Transverse colon (tissue), 4 donors: ENCODE measurements around the gene RSRC1. TPM values are rescaled to one million over a fixed set of nuclear protein-coding genes. Genes with fewer than 3 reads are reported as not detected.

ENCODE experiments used
- DNase-seq: peaks from one replicate; pipeline ENCODE4 v3.0.0-alpha.2; 2019
- H3K27ac ChIP-seq, 4 donors: fragments of 200-600 bp; sonication (generic); 2 replicates each; pipeline ENCODE4 v1.5.1; 2016 to 2018; ENCODE audit warnings: inconsistent platforms in 4 of 4
- H3K27me3 ChIP-seq: fragments of 200-600 bp; sonication (generic); 2 replicates; pipeline ENCODE4 v1.5.1; 2017; ENCODE audit warnings: inconsistent platforms
- H3K36me3 ChIP-seq, 4 donors: fragments of 200-600 bp; sonication (generic); 2 replicates each; pipeline ENCODE4 v1.5.1; 2017 to 2019; ENCODE audit warnings: inconsistent platforms in 4 of 4
- H3K4me1 ChIP-seq, 4 donors: fragments of 200-600 bp; sonication (generic); 2 replicates each; pipeline ENCODE4 v1.5.1; 2017 to 2020; ENCODE audit warnings: inconsistent platforms in 4 of 4
- H3K4me3 ChIP-seq, 4 donors: fragments of 200-600 bp; sonication (generic); 1 replicate in 1 of 4; 2 replicates in 3 of 4; pipeline versions ENCODE4 v1.5.1 to v1.6.1; 2017 to 2019; ENCODE audit warnings: inconsistent platforms in 4 of 4
- H3K9me3 ChIP-seq, 2 donors: fragments of 200-600 bp; sonication (generic); 2 replicates each; pipeline ENCODE4 v1.5.1; 2017 to 2019; ENCODE audit warnings: inconsistent platforms in 2 of 2
- EP300 ChIP-seq: sonication (generic); formaldehyde crosslinking; IDR thresholded peaks from one replicate; pipeline ENCODE4 v1.6.1; 2017; ENCODE audit warnings: antibody characterized with exemption, low read depth
- POLR2A ChIP-seq: fragments of 450-650 bp; IDR thresholded peaks from one replicate; pipeline ENCODE4 v1.6.1; 2016; ENCODE audit warnings: antibody characterized with exemption, mild to moderate bottlenecking, moderate library complexity
- POLR2AphosphoS5 ChIP-seq, 3 donors: sonication (generic); formaldehyde crosslinking; IDR thresholded peaks; one replicate each; pipeline ENCODE4 v1.6.1; 2016; ENCODE audit warnings: antibody characterized with exemption in 3 of 3
- WGBS, 2 donors: methylation state at CpG; one replicate each; pipeline ENCODE4 v1.1.5; 2018; ENCODE audit warnings: low coverage in 1 of 2; 5-methylcytosine and 5-hydroxymethylcytosine counted together
- in situ Hi-C, 4 donors: fragments of 200-750 bp; cut with MboI; loops; one replicate each; pipeline versions ENCODE4 v1.15.0 to v1.15.1; 2017; ENCODE audit warnings: low sequenced_read_pairs in 3 of 4, low pct_ligation_motif_present in 1 of 4, low pct_unique_long_range_greater_than_20kb in 1 of 4
- intact Hi-C: fragments of 100-400 bp; cut with DNase I; formaldehyde crosslinking; loops from one replicate; pipeline ENCODE4 v1.15.1; 2023; ENCODE audit warnings: low total_unique reads
- total RNA-seq, 4 donors: library from RNA; depleted of rRNA; stranded (reverse); fragments of >200 nt; gene quantifications; one replicate each; pipeline ENCODE4 v1.1.0, GENCODE V29; 2016
- TF ChIP-seq, protein P1 (sequence below), 5 experiments: fragments of 200-600 bp in 3 of 5; fragments of 450-650 bp in 2 of 5; sonication (generic) in 3 of 5; IDR thresholded peaks; 1 replicate in 2 of 5; 2 replicates in 3 of 5; pipeline ENCODE4 v1.5.1; 2016 to 2017; ENCODE audit warnings: antibody characterized with exemption in 5 of 5, inconsistent platforms in 3 of 5, mild to moderate bottlenecking in 2 of 5, moderate library complexity in 1 of 5

The RSRC1 gene
- total RNA-seq, 4 donors from 2014 or later, result 5.6 to 65.1 (median 37.1) TPM

DNA sequence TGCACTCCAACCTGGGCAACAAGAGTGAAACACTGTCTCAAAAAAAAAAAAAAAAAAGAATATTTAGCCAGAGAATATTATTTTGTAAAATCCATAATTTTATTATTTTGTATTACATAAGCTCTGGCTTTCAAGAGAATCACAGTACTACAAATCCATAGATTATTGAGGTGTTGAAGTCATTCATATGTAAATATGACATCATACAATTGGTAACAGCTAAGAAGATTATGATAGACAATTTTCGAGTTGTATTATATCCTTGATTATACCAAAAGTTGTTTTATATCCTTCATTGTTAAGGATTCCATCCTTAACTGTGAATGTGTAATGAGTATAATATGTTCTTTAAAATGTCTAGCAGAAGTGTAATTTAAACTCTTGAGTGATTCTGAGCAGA, 464.8 kb downstream of the RSRC1 start:
- H3K27me3 ChIP-seq, result no peaks in the 10 kb centered on the region
- TF ChIP-seq POLR2AphosphoS5 (IDR thresholded peaks at IDR 0.05), result no peak
- TF ChIP-seq EP300, result no peak
- no peak for TF ChIP-seq POLR2A
- in situ Hi-C loops (no loop called here), intact Hi-C loops (no loop called here)
- no peak for DNase-seq
- H3K9me3 ChIP-seq, result no peaks in the 10 kb centered on the region
- no peaks in the 10 kb centered on the region for H3K36me3 ChIP-seq
- H3K27ac ChIP-seq, result no peak overlapping the region
- no peak overlapping the region for H3K4me3 ChIP-seq
- 47 to 57% methylated on average over 1 of the region's 1 CpG for WGBS, 2 donors
- H3K4me1 ChIP-seq, result peaks cover 0 to 6% (median 5%) of the 10 kb centered on the region in 4 donors

DNA sequence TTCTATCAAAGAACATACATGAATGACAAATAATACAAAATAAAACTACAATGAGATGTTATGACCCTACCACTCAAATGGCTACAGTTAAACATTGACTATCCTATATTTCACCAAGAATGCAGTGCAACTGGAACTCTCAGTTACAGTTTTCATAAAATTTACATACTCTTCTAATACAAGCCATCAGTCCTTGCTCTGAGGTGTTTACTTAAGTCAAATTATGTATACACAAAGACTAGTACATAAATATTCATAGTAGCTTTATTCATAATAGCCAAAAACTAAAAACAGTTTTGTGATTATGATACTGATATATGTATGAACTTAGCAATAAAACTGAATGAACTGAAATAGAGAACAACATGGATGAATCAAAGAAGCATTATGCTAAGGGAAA, 480.3 kb downstream of the RSRC1 start:
- Histone ChIP-seq H3K27ac (no peak overlapping the region), H3K9me3 (no peaks in the 10 kb centered on the region), H3K4me3 (no peak overlapping the region), H3K36me3 (no peaks in the 10 kb centered on the region), H3K27me3 (no peaks in the 10 kb centered on the region), H3K4me1 (no peaks in the 10 kb centered on the region)
- TF ChIP-seq POLR2AphosphoS5 (IDR thresholded peaks at IDR 0.05), result no peak
- TF ChIP-seq EP300, result no peak
- TF ChIP-seq, protein P1, sequence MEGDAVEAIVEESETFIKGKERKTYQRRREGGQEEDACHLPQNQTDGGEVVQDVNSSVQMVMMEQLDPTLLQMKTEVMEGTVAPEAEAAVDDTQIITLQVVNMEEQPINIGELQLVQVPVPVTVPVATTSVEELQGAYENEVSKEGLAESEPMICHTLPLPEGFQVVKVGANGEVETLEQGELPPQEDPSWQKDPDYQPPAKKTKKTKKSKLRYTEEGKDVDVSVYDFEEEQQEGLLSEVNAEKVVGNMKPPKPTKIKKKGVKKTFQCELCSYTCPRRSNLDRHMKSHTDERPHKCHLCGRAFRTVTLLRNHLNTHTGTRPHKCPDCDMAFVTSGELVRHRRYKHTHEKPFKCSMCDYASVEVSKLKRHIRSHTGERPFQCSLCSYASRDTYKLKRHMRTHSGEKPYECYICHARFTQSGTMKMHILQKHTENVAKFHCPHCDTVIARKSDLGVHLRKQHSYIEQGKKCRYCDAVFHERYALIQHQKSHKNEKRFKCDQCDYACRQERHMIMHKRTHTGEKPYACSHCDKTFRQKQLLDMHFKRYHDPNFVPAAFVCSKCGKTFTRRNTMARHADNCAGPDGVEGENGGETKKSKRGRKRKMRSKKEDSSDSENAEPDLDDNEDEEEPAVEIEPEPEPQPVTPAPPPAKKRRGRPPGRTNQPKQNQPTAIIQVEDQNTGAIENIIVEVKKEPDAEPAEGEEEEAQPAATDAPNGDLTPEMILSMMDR (IDR thresholded peaks at IDR 0.05), result no peak
- no peak for TF ChIP-seq POLR2A
- intact Hi-C loops (no loop called here), in situ Hi-C loops (no loop called here)
- DNase-seq, result no peak

Other genes with a start within 250 kb of the RSRC1 start
- under 1 TPM in 2 of 4 donors, not detected in 2; 0.16 to 0.27 TPM for gene SHOX2, start 3.7 kb upstream of the RSRC1 start, total RNA-seq